A549 (cell line): ENCODE results near the gene FAM219B.

Source experiments
- CHD4 ChIP-seq: fragments of 200-600 bp; sonication (generic); IDR thresholded peaks from 2 replicates; pipeline ENCODE4 v1.6.1; 2016; ENCODE audit warnings: antibody characterized with exemption, mild to moderate bottlenecking, borderline replicate concordance
- KDM1A ChIP-seq: fragments of 200-600 bp; sonication (generic); IDR thresholded peaks from 2 replicates; pipeline ENCODE4 v1.6.1; 2016; ENCODE audit warnings: low read depth, mild to moderate bottlenecking
- RAD21 ChIP-seq, 2 experiments: fragments of >200 bp in 1 of 2; sonication (Bioruptor Twin) in 1 of 2; formaldehyde crosslinking in 1 of 2; IDR thresholded peaks in 1 of 2; conservative IDR thresholded peaks in 1 of 2; 2 replicates in 1 of 2; 3 replicates in 1 of 2; pipeline ENCODE4 v1.6.1; 2012 to 2018; ENCODE audit warnings: inconsistent platforms in 1 of 2
- RFX5 ChIP-seq: fragments of 450-650 bp; IDR thresholded peaks from 2 replicates; pipeline ENCODE4 v1.7.1; 2014; ENCODE audit warnings: antibody characterized with exemption, mild to moderate bottlenecking, moderate library complexity
- TF ChIP-seq, protein P1 (sequence below): fragments of >200 bp; sonication (Bioruptor Twin); formaldehyde crosslinking; IDR thresholded peaks from 3 replicates; pipeline ENCODE4 v1.5.1; 2016
- TF ChIP-seq, protein P2 (sequence below): fragments of 150-350 bp; IDR thresholded peaks from 2 replicates; pipeline ENCODE4 v1.6.1; 2014; ENCODE audit warnings: low read depth, mild to moderate bottlenecking, low read length
- TF ChIP-seq, protein P3 (sequence below): IDR thresholded peaks from 2 replicates; pipeline ENCODE4 v1.6.1; 2012
- TF ChIP-seq, protein P4 (sequence below): fragments of >200 bp; sonication (Bioruptor Twin); formaldehyde crosslinking; IDR thresholded peaks from 3 replicates; pipeline ENCODE4 v1.6.1; 2016
- TF ChIP-seq, protein P5 (sequence below): fragments of 200-600 bp; sonication (generic); IDR thresholded peaks from 2 replicates; pipeline ENCODE4 v1.6.1; 2016; ENCODE audit warnings: antibody characterized with exemption, mild to moderate bottlenecking, moderate library complexity

DNA sequence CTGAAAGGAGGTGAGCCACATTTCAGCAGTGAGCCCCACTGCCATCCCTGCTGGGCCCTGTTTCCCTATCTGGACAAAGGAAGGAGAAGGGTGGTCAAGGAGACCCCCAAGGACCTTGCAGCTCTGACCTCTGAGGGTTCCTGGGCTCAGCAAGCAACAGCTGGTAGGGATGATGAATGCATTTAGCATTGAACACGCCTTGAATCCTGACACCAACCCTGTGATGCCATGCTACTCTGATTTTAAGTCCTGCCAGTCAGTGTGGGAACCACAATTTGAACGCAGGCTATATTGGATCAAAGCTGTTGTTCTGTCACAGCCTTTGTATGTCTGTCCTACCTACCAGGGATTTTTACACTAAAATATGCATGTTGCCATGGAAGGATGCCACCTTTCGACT, 10.3 kb downstream of the FAM219B start:
- TF ChIP-seq, protein P1, sequence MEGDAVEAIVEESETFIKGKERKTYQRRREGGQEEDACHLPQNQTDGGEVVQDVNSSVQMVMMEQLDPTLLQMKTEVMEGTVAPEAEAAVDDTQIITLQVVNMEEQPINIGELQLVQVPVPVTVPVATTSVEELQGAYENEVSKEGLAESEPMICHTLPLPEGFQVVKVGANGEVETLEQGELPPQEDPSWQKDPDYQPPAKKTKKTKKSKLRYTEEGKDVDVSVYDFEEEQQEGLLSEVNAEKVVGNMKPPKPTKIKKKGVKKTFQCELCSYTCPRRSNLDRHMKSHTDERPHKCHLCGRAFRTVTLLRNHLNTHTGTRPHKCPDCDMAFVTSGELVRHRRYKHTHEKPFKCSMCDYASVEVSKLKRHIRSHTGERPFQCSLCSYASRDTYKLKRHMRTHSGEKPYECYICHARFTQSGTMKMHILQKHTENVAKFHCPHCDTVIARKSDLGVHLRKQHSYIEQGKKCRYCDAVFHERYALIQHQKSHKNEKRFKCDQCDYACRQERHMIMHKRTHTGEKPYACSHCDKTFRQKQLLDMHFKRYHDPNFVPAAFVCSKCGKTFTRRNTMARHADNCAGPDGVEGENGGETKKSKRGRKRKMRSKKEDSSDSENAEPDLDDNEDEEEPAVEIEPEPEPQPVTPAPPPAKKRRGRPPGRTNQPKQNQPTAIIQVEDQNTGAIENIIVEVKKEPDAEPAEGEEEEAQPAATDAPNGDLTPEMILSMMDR, result no peak
- TF ChIP-seq KDM1A, result no peak
- TF ChIP-seq, protein P2, sequence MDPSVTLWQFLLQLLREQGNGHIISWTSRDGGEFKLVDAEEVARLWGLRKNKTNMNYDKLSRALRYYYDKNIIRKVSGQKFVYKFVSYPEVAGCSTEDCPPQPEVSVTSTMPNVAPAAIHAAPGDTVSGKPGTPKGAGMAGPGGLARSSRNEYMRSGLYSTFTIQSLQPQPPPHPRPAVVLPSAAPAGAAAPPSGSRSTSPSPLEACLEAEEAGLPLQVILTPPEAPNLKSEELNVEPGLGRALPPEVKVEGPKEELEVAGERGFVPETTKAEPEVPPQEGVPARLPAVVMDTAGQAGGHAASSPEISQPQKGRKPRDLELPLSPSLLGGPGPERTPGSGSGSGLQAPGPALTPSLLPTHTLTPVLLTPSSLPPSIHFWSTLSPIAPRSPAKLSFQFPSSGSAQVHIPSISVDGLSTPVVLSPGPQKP, result no peak
- no peak for TF ChIP-seq RFX5
- TF ChIP-seq, protein P3, sequence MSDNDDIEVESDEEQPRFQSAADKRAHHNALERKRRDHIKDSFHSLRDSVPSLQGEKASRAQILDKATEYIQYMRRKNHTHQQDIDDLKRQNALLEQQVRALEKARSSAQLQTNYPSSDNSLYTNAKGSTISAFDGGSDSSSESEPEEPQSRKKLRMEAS, result no peak
- TF ChIP-seq, protein P4, sequence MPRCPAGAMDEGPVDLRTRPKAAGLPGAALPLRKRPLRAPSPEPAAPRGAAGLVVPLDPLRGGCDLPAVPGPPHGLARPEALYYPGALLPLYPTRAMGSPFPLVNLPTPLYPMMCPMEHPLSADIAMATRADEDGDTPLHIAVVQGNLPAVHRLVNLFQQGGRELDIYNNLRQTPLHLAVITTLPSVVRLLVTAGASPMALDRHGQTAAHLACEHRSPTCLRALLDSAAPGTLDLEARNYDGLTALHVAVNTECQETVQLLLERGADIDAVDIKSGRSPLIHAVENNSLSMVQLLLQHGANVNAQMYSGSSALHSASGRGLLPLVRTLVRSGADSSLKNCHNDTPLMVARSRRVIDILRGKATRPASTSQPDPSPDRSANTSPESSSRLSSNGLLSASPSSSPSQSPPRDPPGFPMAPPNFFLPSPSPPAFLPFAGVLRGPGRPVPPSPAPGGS, result no peak
- no peak for TF ChIP-seq CHD4
- TF ChIP-seq, protein P5, sequence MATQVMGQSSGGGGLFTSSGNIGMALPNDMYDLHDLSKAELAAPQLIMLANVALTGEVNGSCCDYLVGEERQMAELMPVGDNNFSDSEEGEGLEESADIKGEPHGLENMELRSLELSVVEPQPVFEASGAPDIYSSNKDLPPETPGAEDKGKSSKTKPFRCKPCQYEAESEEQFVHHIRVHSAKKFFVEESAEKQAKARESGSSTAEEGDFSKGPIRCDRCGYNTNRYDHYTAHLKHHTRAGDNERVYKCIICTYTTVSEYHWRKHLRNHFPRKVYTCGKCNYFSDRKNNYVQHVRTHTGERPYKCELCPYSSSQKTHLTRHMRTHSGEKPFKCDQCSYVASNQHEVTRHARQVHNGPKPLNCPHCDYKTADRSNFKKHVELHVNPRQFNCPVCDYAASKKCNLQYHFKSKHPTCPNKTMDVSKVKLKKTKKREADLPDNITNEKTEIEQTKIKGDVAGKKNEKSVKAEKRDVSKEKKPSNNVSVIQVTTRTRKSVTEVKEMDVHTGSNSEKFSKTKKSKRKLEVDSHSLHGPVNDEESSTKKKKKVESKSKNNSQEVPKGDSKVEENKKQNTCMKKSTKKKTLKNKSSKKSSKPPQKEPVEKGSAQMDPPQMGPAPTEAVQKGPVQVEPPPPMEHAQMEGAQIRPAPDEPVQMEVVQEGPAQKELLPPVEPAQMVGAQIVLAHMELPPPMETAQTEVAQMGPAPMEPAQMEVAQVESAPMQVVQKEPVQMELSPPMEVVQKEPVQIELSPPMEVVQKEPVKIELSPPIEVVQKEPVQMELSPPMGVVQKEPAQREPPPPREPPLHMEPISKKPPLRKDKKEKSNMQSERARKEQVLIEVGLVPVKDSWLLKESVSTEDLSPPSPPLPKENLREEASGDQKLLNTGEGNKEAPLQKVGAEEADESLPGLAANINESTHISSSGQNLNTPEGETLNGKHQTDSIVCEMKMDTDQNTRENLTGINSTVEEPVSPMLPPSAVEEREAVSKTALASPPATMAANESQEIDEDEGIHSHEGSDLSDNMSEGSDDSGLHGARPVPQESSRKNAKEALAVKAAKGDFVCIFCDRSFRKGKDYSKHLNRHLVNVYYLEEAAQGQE, result no peak
- no peak for TF ChIP-seq RAD21 (conservative IDR thresholded peaks at IDR 0.05 in 1 of 2, IDR thresholded peaks at IDR 0.05 in 1 of 2)
